ENCODE results near the gene SLC25A13. TPM values are rescaled to one million over a fixed set of nuclear protein-coding genes. Genes with fewer than 3 reads are reported as not detected.

SLC25A13 gene
- total RNA-seq, 1 experiment from 2014 or later, result 71.7 TPM

GRCh38 chr7:96303686-96304443 is 18.0 kb downstream of the SLC25A13 start:
- 0 out of 2 replicates have a peak, but pooled peaks cover 2% of the 10 kb centered on the region for H3K79me2 ChIP-seq (ENCODE audit: insufficient read depth, low read length)
- H3K23ac ChIP-seq (ENCODE audit: insufficient read length, low read depth, low read length), result no peak overlapping the region
- no peak overlapping the region for H2BK15ac ChIP-seq (ENCODE audit: low read depth, low read length)
- H3K9me3 ChIP-seq (ENCODE audit: control insufficient read depth, low read depth, low read length), result no peaks in the 10 kb centered on the region
- no peaks in the 10 kb centered on the region for H3K9me3 Mint-ChIP-seq
- no peaks in the 10 kb centered on the region for H3K27me3 ChIP-seq (ENCODE audit: insufficient read depth, low read length)
- H3K4ac ChIP-seq (ENCODE audit: low read depth, low read length), result no peak overlapping the region
- H3K27me3 Mint-ChIP-seq (ENCODE audit: low read depth), result no peaks in the 10 kb centered on the region
- H3K27ac Mint-ChIP-seq, result peak overlapping the region in 1 of 3 experiments; percentile 40; a peak in 1 of 7 replicates
- H3K4me1 ChIP-seq (ENCODE audit: insufficient read depth, low read length), result peaks cover under 1% of the 10 kb centered on the region; the same call in 1 of the 2 replicates
- H3K9ac ChIP-seq (ENCODE audit: extremely low read depth, insufficient read length, low read length), result no peak overlapping the region
- no peak overlapping the region for H2BK20ac ChIP-seq (ENCODE audit: low read depth, low read length, poor library complexity, severe bottlenecking)
- H3K14ac ChIP-seq (ENCODE audit: insufficient read depth, low read length), result no peak overlapping the region
- H2AFZ ChIP-seq (ENCODE audit: low read length), result no peak overlapping the region
- peaks cover 24 to 29% of the 10 kb centered on the region in 2 experiments for H3K4me1 Mint-ChIP-seq
- no peak overlapping the region for H3K56ac ChIP-seq (ENCODE audit: insufficient read length, low read depth, low read length)
- no peaks in the 10 kb centered on the region for H4K20me1 ChIP-seq (ENCODE audit: control insufficient read depth, insufficient read depth, insufficient read length)
- no peak overlapping the region for H3K27ac ChIP-seq (ENCODE audit: insufficient read length, low read depth, low read length)
- no peak overlapping the region for H3K4me2 ChIP-seq (ENCODE audit: insufficient read depth, insufficient read length, low read length)
- no peak overlapping the region for H3K4me3 Mint-ChIP-seq
- no peak overlapping the region for H3T11ph ChIP-seq (ENCODE audit: low read length)
- no peak overlapping the region for H3K18ac ChIP-seq (ENCODE audit: insufficient read length, low read depth, low read length)
- no peak overlapping the region for H2BK12ac ChIP-seq (ENCODE audit: insufficient read length, low read depth, low read length)
- no CpG with 5 or more reads among the region's 5 CpGs for WGBS (ENCODE audit: extremely low coverage, insufficient read length, low lambda C conversion rate)
- no peak for DNase-seq
- no peak overlapping the region for H2AK5ac ChIP-seq (ENCODE audit: insufficient read length, low read length)
- H2BK5ac ChIP-seq (ENCODE audit: insufficient read length, low read length), result no peak overlapping the region
- TF ChIP-seq CTCF (conservative IDR thresholded peaks at IDR 0.05), result no peak
- H4K91ac ChIP-seq (ENCODE audit: insufficient read length, low read depth, low read length), result no peak overlapping the region
- no peaks in the 10 kb centered on the region for H3K79me1 ChIP-seq (ENCODE audit: insufficient read depth, low read depth, low read length, poor library complexity, severe bottlenecking)
- H3K23me2 ChIP-seq (ENCODE audit: insufficient read length, low read depth, low read length, poor library complexity, severe bottlenecking), result no peaks in the 10 kb centered on the region
- H4K8ac ChIP-seq (replicated peaks; ENCODE audit: insufficient read length, low read depth, low read length), result no peak overlapping the region
- H4K5ac ChIP-seq (ENCODE audit: insufficient read length, low read depth, low read length), result no peak overlapping the region
- H3K36me3 Mint-ChIP-seq (ENCODE audit: insufficient read depth in 1 of 3, low read depth in 3 of 3), result peaks cover 0 to 9% (median 0%) of the 10 kb centered on the region in 3 experiments; a peak in 1 of 7 replicates
- no peak overlapping the region for H2BK120ac ChIP-seq (ENCODE audit: low read depth, low read length, poor library complexity, severe bottlenecking)

Data from H9 (cell line).